Measurements from ENCODE around the gene SLC25A20.
"Not testable (repeated sequence)": the region's sequence is repeated elsewhere in the genome, so short reads cannot be mapped to it uniquely, and the experiment has no call there.

DNA sequence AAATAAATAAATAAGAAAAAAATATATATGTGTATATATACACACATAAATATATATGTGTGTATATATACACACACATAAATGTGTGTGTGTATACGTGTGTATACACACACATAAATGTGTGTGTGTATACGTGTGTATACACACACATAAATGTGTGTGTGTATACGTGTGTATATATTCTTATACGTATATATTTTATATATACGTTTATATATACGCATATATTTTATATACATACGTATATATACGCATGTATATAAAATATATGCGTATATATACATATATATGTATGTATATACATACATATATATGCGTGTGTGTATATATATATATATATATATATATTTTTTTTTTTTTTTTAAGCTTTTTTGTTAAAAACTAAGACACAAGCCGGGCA, 69.2 kb downstream of the SLC25A20 start:
- TF ChIP-seq, protein P1, sequence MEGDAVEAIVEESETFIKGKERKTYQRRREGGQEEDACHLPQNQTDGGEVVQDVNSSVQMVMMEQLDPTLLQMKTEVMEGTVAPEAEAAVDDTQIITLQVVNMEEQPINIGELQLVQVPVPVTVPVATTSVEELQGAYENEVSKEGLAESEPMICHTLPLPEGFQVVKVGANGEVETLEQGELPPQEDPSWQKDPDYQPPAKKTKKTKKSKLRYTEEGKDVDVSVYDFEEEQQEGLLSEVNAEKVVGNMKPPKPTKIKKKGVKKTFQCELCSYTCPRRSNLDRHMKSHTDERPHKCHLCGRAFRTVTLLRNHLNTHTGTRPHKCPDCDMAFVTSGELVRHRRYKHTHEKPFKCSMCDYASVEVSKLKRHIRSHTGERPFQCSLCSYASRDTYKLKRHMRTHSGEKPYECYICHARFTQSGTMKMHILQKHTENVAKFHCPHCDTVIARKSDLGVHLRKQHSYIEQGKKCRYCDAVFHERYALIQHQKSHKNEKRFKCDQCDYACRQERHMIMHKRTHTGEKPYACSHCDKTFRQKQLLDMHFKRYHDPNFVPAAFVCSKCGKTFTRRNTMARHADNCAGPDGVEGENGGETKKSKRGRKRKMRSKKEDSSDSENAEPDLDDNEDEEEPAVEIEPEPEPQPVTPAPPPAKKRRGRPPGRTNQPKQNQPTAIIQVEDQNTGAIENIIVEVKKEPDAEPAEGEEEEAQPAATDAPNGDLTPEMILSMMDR (IDR thresholded peaks at IDR 0.05; ENCODE audit: borderline replicate concordance, extremely low read depth, low read length, poor library complexity, severe bottlenecking), result not testable (repeated sequence)
- TF ChIP-seq EZH2 (IDR thresholded peaks at IDR 0.05; ENCODE audit: borderline replicate concordance, low read depth, low read length, severe bottlenecking), result not testable (repeated sequence)

All from DND-41 (cell line).